Melanocyte of skin (primary cell): Measurements from ENCODE around the gene AP3S2. TPM values are rescaled to one million over a fixed set of nuclear protein-coding genes. Genes with fewer than 3 reads are reported as not detected.

Experiments
- small RNA-seq, 2 donors: library from RNA; depleted of rRNA; stranded (forward); fragments of <200 nt; gene quantifications; one replicate each; pipeline ENCODE3, GENCODE V24; 2012
- total RNA-seq, 2 donors: library from RNA; depleted of rRNA; stranded (reverse); fragments of >200 nt; gene quantifications; 2 replicates each; pipeline ENCODE4 v1.2.3, GENCODE V29; 2012

Gene AP3S2
- 10 to 100 TPM; 69.2 to 72.9 TPM for total RNA-seq

GRCh38 chr15:89893696-89894447 lies at the start of gene AP3S2:
Gene AP3S2, minus strand, starts transcription at chr15:89893994. Its CDS starts 45 bp downstream, at chr15:89893949.

GRCh38 chr15:89912674-89913396 lies 19.0 kb upstream of the AP3S2 start, which contains the start of gene ARPIN:
Gene ARPIN, minus strand, starts transcription at chr15:89912952. Its CDS starts 117 bp downstream, at chr15:89912835.

Small RNA genes lying within 50 kb of the gene (small RNA-seq; reads per million reads assigned to genes)
- gene MIR5009 (0 to 0.17 reads per million in 2 donors), gene MIR5094 (0.82 to 1.1 reads per million in 2 donors), gene RNU6-1111P (0 to 0.12 reads per million in 2 donors), gene RNU7-111P (0 reads per million in 2 donors)

Other genes starting within 250 kb of the AP3S2 start
- 1 to 10 TPM; 3.8 to 5.7 TPM for gene KIF7, start 238.5 kb downstream of the AP3S2 start, total RNA-seq
- gene PLIN1, start 214.6 kb downstream of the AP3S2 start, total RNA-seq = not detected
- gene PEX11A, start 203.2 kb downstream of the AP3S2 start, total RNA-seq = 1 to 10 TPM; 6.3 to 6.9 TPM
- gene WDR93, start 203.2 kb downstream of the AP3S2 start, total RNA-seq = under 1 TPM; under 0.01 TPM
- under 1 TPM; 0.34 to 1.00 TPM for gene MESP1, start 142.7 kb downstream of the AP3S2 start, total RNA-seq
- gene MESP2, start 117.7 kb downstream of the AP3S2 start, total RNA-seq = not detected
- gene ANPEP, start 79.1 kb downstream of the AP3S2 start, total RNA-seq = 1 to 10 TPM; 1.7 to 5.0 TPM
- 10 to 100 TPM; 17.2 to 19.6 TPM for gene ARPIN, start 19.0 kb upstream of the AP3S2 start, total RNA-seq
- 10 to 100 TPM; 14.8 to 18.6 TPM for gene ZNF710, start 107.3 kb upstream of the AP3S2 start, total RNA-seq
- gene IDH2, start 208.5 kb upstream of the AP3S2 start, total RNA-seq = 10 to 100 TPM; 32.7 to 43.0 TPM